ENCODE results near the gene GGTLC3.
"Not testable (repeated sequence)": the region's sequence is repeated elsewhere in the genome, so short reads cannot be mapped to it uniquely, and the experiment has no call there.

GGTLC3 gene

GRCh38 chr22:18523328-18523727, 5.4 kb upstream of the GGTLC3 start:
- DNase-seq; in situ Hi-C loops (cut with MboI; ENCODE audit: low pct_unique_long_range_greater_than_20kb, low sequenced_read_pairs): not testable (repeated sequence)

- in situ Hi-C loops (cut with MboI; ENCODE audit: low pct_unique_long_range_greater_than_20kb, low sequenced_read_pairs); DNase-seq: not testable (repeated sequence)
Observed at GRCh38 chr22:18522762-18523161, 4.8 kb upstream of the GGTLC3 start.

GRCh38 chr22:18513454-18513853, 4.5 kb downstream of the GGTLC3 start:
- in situ Hi-C loops (cut with MboI; ENCODE audit: low pct_unique_long_range_greater_than_20kb, low sequenced_read_pairs); DNase-seq: not testable (repeated sequence)

GRCh38 chr22:18512378-18512777, 5.6 kb downstream of the GGTLC3 start:
- in situ Hi-C loops (cut with MboI; ENCODE audit: low pct_unique_long_range_greater_than_20kb, low sequenced_read_pairs): not testable (repeated sequence)

GRCh38 chr22:18511327-18511726, 6.6 kb downstream of the GGTLC3 start:
- in situ Hi-C loops (cut with MboI; ENCODE audit: low pct_unique_long_range_greater_than_20kb, low sequenced_read_pairs): not testable (repeated sequence)

More at GRCh38 chr22:18512378-18512777, 5.6 kb downstream of the GGTLC3 start:
- not testable (repeated sequence) for DNase-seq

GRCh38 chr22:18496227-18496626, 21.7 kb downstream of the GGTLC3 start:
- DNase-seq; in situ Hi-C loops (cut with MboI; ENCODE audit: low pct_unique_long_range_greater_than_20kb, low sequenced_read_pairs): not testable (repeated sequence)

More at GRCh38 chr22:18511327-18511726, 6.6 kb downstream of the GGTLC3 start:
- not testable (repeated sequence) for DNase-seq
